Activated T-helper 2 cell treated with anti-CD3 and anti-CD28 coated beads, Interferon-gamma antibody, Interleukin-2, Interleukin-4, amounts not matched to agents 10 μg/mL and 5 μg/mL and 100 μg/mL, durations not matched to agents 14 hours and 24 hours and 36 hours (primary cell): ENCODE results near the gene ZSCAN5B. TPM values are rescaled to one million over a fixed set of nuclear protein-coding genes. Genes with fewer than 3 reads are reported as not detected.

Experiments
- DNase-seq: peaks from one replicate; pipeline ENCODE4 v3.0.0; 2021; ENCODE audit warnings: low spot score
- H3K27ac Mint-ChIP-seq: one replicate; pipeline ENCODE4 v1.8.0; 2021; ENCODE audit warnings: mixed read lengths
- H3K27me3 Mint-ChIP-seq: one replicate; pipeline ENCODE4 v1.8.0; 2021; ENCODE audit warnings: low read depth, mixed read lengths
- H3K36me3 Mint-ChIP-seq: one replicate; pipeline ENCODE4 v1.8.0; 2021; ENCODE audit warnings: low read depth, mixed read lengths
- H3K4me1 Mint-ChIP-seq: one replicate; pipeline ENCODE4 v1.8.0; 2021; ENCODE audit warnings: low read depth, mixed read lengths
- H3K4me3 Mint-ChIP-seq: one replicate; pipeline ENCODE4 v1.8.0; 2021; ENCODE audit warnings: low read depth, mild to moderate bottlenecking, moderate library complexity, mixed read lengths
- H3K9me3 Mint-ChIP-seq: one replicate; pipeline ENCODE4 v1.8.0; 2021; ENCODE audit warnings: mixed read lengths
- intact Hi-C: fragments of 100-400 bp; cut with micrococcal nuclease; formaldehyde crosslinking; loops from one replicate; pipeline ENCODE4 v1.15.1; 2023
- total RNA-seq: library from RNA; stranded (reverse); gene quantifications from 2 replicates; pipeline ENCODE4 v1.2.3, GENCODE V29; 2022

Gene ZSCAN5B
- total RNA-seq, 1 donor from 2014 or later: not detected

- Mint-ChIP-seq H3K36me3 (no peaks in the 10 kb centered on the region), H3K4me3 (peak overlapping the region; percentile 83), H3K27ac (peak overlapping the region; percentile 81)
Observed at GRCh38 chr19:56139847-56140582, 57.6 kb downstream of the ZSCAN5B start.

More at GRCh38 chr19:56139847-56140582, 57.6 kb downstream of the ZSCAN5B start:
- Mint-ChIP-seq H3K4me1 (peaks cover 21% of the 10 kb centered on the region), H3K9me3 (no peaks in the 10 kb centered on the region), H3K27me3 (no peaks in the 10 kb centered on the region)
- DNase-seq: no peak
- intact Hi-C loops: loop anchor here (1.0 kb wide), 1 partner anchor 175 kb away; no protein-coding TSS in a partner anchor

Other genes with a start within 250 kb of the ZSCAN5B start
- gene NLRP8, start 250.0 kb downstream of the ZSCAN5B start, total RNA-seq: not detected in 2 replicates
- gene NLRP5, start 211.0 kb downstream of the ZSCAN5B start, total RNA-seq: not detected in 2 replicates
- 35.7 and 37.8 TPM in 2 replicates for gene ZNF787, start 76.5 kb downstream of the ZSCAN5B start, total RNA-seq
- gene ZNF444, start 56.5 kb downstream of the ZSCAN5B start, total RNA-seq: 30.3 and 35.5 TPM in 2 replicates
- not detected in 2 replicates for gene GALP, start 21.8 kb downstream of the ZSCAN5B start, total RNA-seq
- not detected in 2 replicates for gene ZSCAN5C, start 4.5 kb upstream of the ZSCAN5B start, total RNA-seq
- gene EDDM13, start 75.0 kb upstream of the ZSCAN5B start, total RNA-seq: 1.7 and 2.2 TPM in 2 replicates
- gene ZSCAN5A, start 117.1 kb upstream of the ZSCAN5B start, total RNA-seq: 9.1 and 10.3 TPM in 2 replicates
- gene ZNF582, start 195.8 kb upstream of the ZSCAN5B start, total RNA-seq: 1.3 and 1.4 TPM in 2 replicates
- gene ZNF583, start 206.5 kb upstream of the ZSCAN5B start, total RNA-seq: 1.5 and 1.7 TPM in 2 replicates